Activated naive CD8-positive, alpha-beta T cell treated with anti-CD3 and anti-CD28 coated beads, Interleukin-2, amount 50 U/mL, for 24 hours (primary cell): ENCODE measurements around the gene MTUS2.

Experiments
- ATAC-seq: fragments of 150-1000 bp; cut with Tn5 transposase; one replicate; pipeline ENCODE4 v1.10.0; 2021
- DNase-seq: peaks from one replicate; pipeline ENCODE4 v3.0.0; 2021
- H3K27ac Mint-ChIP-seq: one replicate; pipeline ENCODE4 v1.8.0; 2021; ENCODE audit warnings: mild to moderate bottlenecking, mixed read lengths
- H3K27me3 Mint-ChIP-seq: one replicate; pipeline ENCODE4 v1.8.0; 2021; ENCODE audit warnings: mixed read lengths
- H3K36me3 Mint-ChIP-seq: one replicate; pipeline ENCODE4 v1.8.0; 2021; ENCODE audit warnings: low read depth, mixed read lengths
- H3K4me1 Mint-ChIP-seq: one replicate; pipeline ENCODE4 v1.8.0; 2021; ENCODE audit warnings: mixed read lengths
- H3K4me3 Mint-ChIP-seq: one replicate; pipeline ENCODE4 v1.8.0; 2021; ENCODE audit warnings: mild to moderate bottlenecking, moderate library complexity, mixed read lengths
- H3K9me3 Mint-ChIP-seq: one replicate; pipeline ENCODE4 v1.8.0; 2021; ENCODE audit warnings: mixed read lengths

The MTUS2 gene

GRCh38 chr13:28820099-28821051, at the start of gene MTUS2:
MTUS2 (plus strand) TSS chr13:28820339.
- H3K36me3 Mint-ChIP-seq, result no peaks in the 10 kb centered on the region
- H3K27ac Mint-ChIP-seq, result no peak within 1 kb of the TSS
- H3K4me3 Mint-ChIP-seq, result peak within 1 kb of the TSS; percentile 58
- peaks cover 17% of the 10 kb centered on the region for H3K9me3 Mint-ChIP-seq
- DNase-seq (peak; percentile 7), ATAC-seq (no peak)
- peaks cover 55% of the 10 kb centered on the region for H3K27me3 Mint-ChIP-seq
- peaks cover 7% of the 10 kb centered on the region for H3K4me1 Mint-ChIP-seq

- Mint-ChIP-seq H3K27ac (no peak overlapping the region), H3K9me3 (peaks cover 14% of the 10 kb centered on the region), H3K36me3 (no peaks in the 10 kb centered on the region), H3K4me3 (no peak overlapping the region), H3K4me1 (no peaks in the 10 kb centered on the region), H3K27me3 (peaks cover 11% of the 10 kb centered on the region)
- no peak for ATAC-seq
- no peak for DNase-seq
These were observed 41.6 kb upstream of the MTUS2 start for GRCh38 chr13:28778308-28779215.

GRCh38 chr13:28792992-28793391, 27.1 kb upstream of the MTUS2 start:
- Mint-ChIP-seq H3K9me3 (no peaks in the 10 kb centered on the region), H3K4me3 (no peak overlapping the region), H3K4me1 (peaks cover 2% of the 10 kb centered on the region), H3K36me3 (no peaks in the 10 kb centered on the region), H3K27me3 (peaks cover 5% of the 10 kb centered on the region), H3K27ac (no peak overlapping the region)
- DNase-seq (no peak), ATAC-seq (no peak)

GRCh38 chr13:28794396-28794795, 25.7 kb upstream of the MTUS2 start:
- Mint-ChIP-seq H3K9me3 (no peaks in the 10 kb centered on the region), H3K36me3 (no peaks in the 10 kb centered on the region), H3K27me3 (peaks cover 4% of the 10 kb centered on the region), H3K27ac (no peak overlapping the region), H3K4me1 (peaks cover 2% of the 10 kb centered on the region), H3K4me3 (no peak overlapping the region)
- no peak for ATAC-seq
- DNase-seq, result no peak

- no peak for ATAC-seq
- H3K36me3 Mint-ChIP-seq, result no peaks in the 10 kb centered on the region
- H3K4me3 Mint-ChIP-seq, result no peak overlapping the region
- DNase-seq, result no peak
- no peaks in the 10 kb centered on the region for H3K9me3 Mint-ChIP-seq
- peaks cover 6% of the 10 kb centered on the region for H3K27me3 Mint-ChIP-seq
- peaks cover 2% of the 10 kb centered on the region for H3K4me1 Mint-ChIP-seq
- no peak overlapping the region for H3K27ac Mint-ChIP-seq
These were observed 23.2 kb upstream of the MTUS2 start for GRCh38 chr13:28796938-28797257.

GRCh38 chr13:28805193-28805819, 14.8 kb upstream of the MTUS2 start:
- H3K27me3 Mint-ChIP-seq, result peaks cover 4% of the 10 kb centered on the region
- H3K36me3 Mint-ChIP-seq, result no peaks in the 10 kb centered on the region
- H3K27ac Mint-ChIP-seq, result no peak overlapping the region
- DNase-seq, result peak; percentile 61
- no peaks in the 10 kb centered on the region for H3K4me1 Mint-ChIP-seq
- H3K4me3 Mint-ChIP-seq, result no peak overlapping the region
- ATAC-seq, result no peak
- peaks cover 25% of the 10 kb centered on the region for H3K9me3 Mint-ChIP-seq

GRCh38 chr13:28817204-28817603, 2.9 kb upstream of the MTUS2 start:
- H3K9me3 Mint-ChIP-seq, result peaks cover 10% of the 10 kb centered on the region
- no peak overlapping the region for H3K27ac Mint-ChIP-seq
- peaks cover 7% of the 10 kb centered on the region for H3K4me1 Mint-ChIP-seq
- ATAC-seq (no peak), DNase-seq (no peak)
- peaks cover 41% of the 10 kb centered on the region for H3K27me3 Mint-ChIP-seq
- no peak overlapping the region for H3K4me3 Mint-ChIP-seq
- no peaks in the 10 kb centered on the region for H3K36me3 Mint-ChIP-seq

- peak overlapping the region; percentile 34 for H3K4me3 Mint-ChIP-seq
- peaks cover 17% of the 10 kb centered on the region for H3K9me3 Mint-ChIP-seq
- no peak for DNase-seq
- H3K36me3 Mint-ChIP-seq, result no peaks in the 10 kb centered on the region
- H3K4me1 Mint-ChIP-seq, result peaks cover 7% of the 10 kb centered on the region
- no peak for ATAC-seq
- H3K27ac Mint-ChIP-seq, result no peak overlapping the region
- peaks cover 55% of the 10 kb centered on the region for H3K27me3 Mint-ChIP-seq
These were observed 951 bp upstream of the MTUS2 start for GRCh38 chr13:28819046-28819730.

GRCh38 chr13:28819735-28820098, 422 bp upstream of the MTUS2 start:
- peak; percentile 61 for ATAC-seq
- peaks cover 17% of the 10 kb centered on the region for H3K9me3 Mint-ChIP-seq
- no peak overlapping the region for H3K27ac Mint-ChIP-seq
- peaks cover 55% of the 10 kb centered on the region for H3K27me3 Mint-ChIP-seq
- H3K4me3 Mint-ChIP-seq, result no peak overlapping the region
- peaks cover 7% of the 10 kb centered on the region for H3K4me1 Mint-ChIP-seq
- DNase-seq, result peak; percentile 63
- no peaks in the 10 kb centered on the region for H3K36me3 Mint-ChIP-seq

- no peak overlapping the region for H3K27ac Mint-ChIP-seq
- peaks cover 11% of the 10 kb centered on the region for H3K9me3 Mint-ChIP-seq
- no peak overlapping the region for H3K4me3 Mint-ChIP-seq
- H3K27me3 Mint-ChIP-seq, result peaks cover 52% of the 10 kb centered on the region
- DNase-seq, result no peak
- no peak for ATAC-seq
- peaks cover 7% of the 10 kb centered on the region for H3K4me1 Mint-ChIP-seq
- H3K36me3 Mint-ChIP-seq, result no peaks in the 10 kb centered on the region
These were observed 2.0 kb downstream of the MTUS2 start for GRCh38 chr13:28822151-28822550.

GRCh38 chr13:28822801-28823200, 2.7 kb downstream of the MTUS2 start:
- Mint-ChIP-seq H3K4me3 (no peak overlapping the region), H3K27ac (no peak overlapping the region), H3K9me3 (peaks cover 11% of the 10 kb centered on the region), H3K4me1 (peaks cover 7% of the 10 kb centered on the region), H3K36me3 (no peaks in the 10 kb centered on the region), H3K27me3 (peaks cover 45% of the 10 kb centered on the region)
- ATAC-seq (no peak), DNase-seq (no peak)

- H3K4me3 Mint-ChIP-seq, result no peak overlapping the region
- no peak overlapping the region for H3K27ac Mint-ChIP-seq
- H3K36me3 Mint-ChIP-seq, result peaks cover under 1% of the 10 kb centered on the region
- H3K4me1 Mint-ChIP-seq, result peaks cover 2% of the 10 kb centered on the region
- peaks cover 27% of the 10 kb centered on the region for H3K9me3 Mint-ChIP-seq
- no peak for DNase-seq
- peaks cover 30% of the 10 kb centered on the region for H3K27me3 Mint-ChIP-seq
- ATAC-seq, result no peak
These were observed 5.2 kb downstream of the MTUS2 start for GRCh38 chr13:28825379-28825778.

- Mint-ChIP-seq H3K9me3 (peaks cover 37% of the 10 kb centered on the region), H3K4me1 (no peaks in the 10 kb centered on the region), H3K27ac (no peak overlapping the region), H3K4me3 (no peak overlapping the region), H3K27me3 (peaks cover 24% of the 10 kb centered on the region), H3K36me3 (peaks cover 4% of the 10 kb centered on the region)
- DNase-seq, result no peak
- no peak for ATAC-seq
These were observed 6.2 kb downstream of the MTUS2 start for GRCh38 chr13:28826368-28826767.

GRCh38 chr13:28830580-28830979, 10.4 kb downstream of the MTUS2 start:
- Mint-ChIP-seq H3K4me3 (no peak overlapping the region), H3K27ac (no peak overlapping the region), H3K36me3 (peaks cover 4% of the 10 kb centered on the region), H3K9me3 (peaks cover 30% of the 10 kb centered on the region), H3K4me1 (no peaks in the 10 kb centered on the region), H3K27me3 (peaks cover 5% of the 10 kb centered on the region)
- DNase-seq (no peak), ATAC-seq (no peak)
